GM19455 (cell line): ENCODE data around the gene REC8.
"Not testable (repeated sequence)": the region's sequence is repeated elsewhere in the genome, so short reads cannot be mapped to it uniquely, and the experiment has no call there.

Experiments used
- ATAC-seq: cut with Tn5 transposase; IDR thresholded peaks from one replicate; pipeline ENCODE4 v1.9.1; 2021; ENCODE audit not compliant: unreplicated experiment

The REC8 gene

GRCh38 chr14:24198814-24199524 lies 27.1 kb downstream of the REC8 start:
- ATAC-seq: no peak

- not testable (repeated sequence) for ATAC-seq
Measured at GRCh38 chr14:24202538-24202937, 30.7 kb downstream of the REC8 start.

- ATAC-seq: not testable (repeated sequence)
Measured at GRCh38 chr14:24203249-24203886, 31.5 kb downstream of the REC8 start.

GRCh38 chr14:24204163-24205146 lies 32.6 kb downstream of the REC8 start:
- no peak for ATAC-seq

GRCh38 chr14:24206260-24207103 lies 34.6 kb downstream of the REC8 start:
- ATAC-seq: no peak

- ATAC-seq: no peak
Measured at GRCh38 chr14:24207104-24207551, 35.2 kb downstream of the REC8 start.

- no peak for ATAC-seq
Measured at GRCh38 chr14:24207625-24208024, 35.7 kb downstream of the REC8 start.

GRCh38 chr14:24211311-24211710 lies 39.4 kb downstream of the REC8 start:
- no peak for ATAC-seq

GRCh38 chr14:24212924-24213865 lies 41.3 kb downstream of the REC8 start, which contains the start of gene CHMP4A:
Gene CHMP4A, minus strand, starts transcription at chr14:24213488. Its CDS starts 49 bp downstream, at chr14:24213439.
- peak; percentile 80 for ATAC-seq

GRCh38 chr14:24213866-24214662 lies 42.2 kb downstream of the REC8 start:
- no peak for ATAC-seq

- ATAC-seq: peak; percentile 62
Measured at GRCh38 chr14:24215495-24216344, 43.8 kb downstream of the REC8 start, which contains the start of gene MDP1. Gene MDP1, minus strand, starts transcription at chr14:24216066. Its CDS starts 111 bp downstream, at chr14:24215955.

GRCh38 chr14:24216345-24216699 lies 44.4 kb downstream of the REC8 start:
- ATAC-seq: no peak

GRCh38 chr14:24216876-24217275 lies 45.0 kb downstream of the REC8 start:
- ATAC-seq: not testable (repeated sequence)

- no peak for ATAC-seq
Measured at GRCh38 chr14:24219080-24219479, 47.2 kb downstream of the REC8 start.

- no peak for ATAC-seq
Measured at GRCh38 chr14:24219521-24219920, 47.6 kb downstream of the REC8 start.

GRCh38 chr14:24222987-24223386 lies 51.1 kb downstream of the REC8 start:
- ATAC-seq: not testable (repeated sequence)

- no peak for ATAC-seq
Measured at GRCh38 chr14:24224618-24225071, 52.8 kb downstream of the REC8 start.
